ENCODE results near the gene ISLR2. TPM values are rescaled to one million over a fixed set of nuclear protein-coding genes. Genes with fewer than 3 reads are reported as not detected.

ISLR2 gene
- total RNA-seq, 2 donors from 2014 or later = 0.27 TPM

- no peak overlapping the region for H3K9ac ChIP-seq (ENCODE audit: low read depth in 2 of 2, low read length in 2 of 2)
- intact Hi-C loops (cut with DNase I) = no loop called here
- no peaks in the 10 kb centered on the region for H3K9me3 ChIP-seq
- H3K4me1 ChIP-seq = no peaks in the 10 kb centered on the region
- H3K36me3 ChIP-seq = no peaks in the 10 kb centered on the region
- H3K4me3 ChIP-seq = no peak overlapping the region
- TF ChIP-seq, protein P1, sequence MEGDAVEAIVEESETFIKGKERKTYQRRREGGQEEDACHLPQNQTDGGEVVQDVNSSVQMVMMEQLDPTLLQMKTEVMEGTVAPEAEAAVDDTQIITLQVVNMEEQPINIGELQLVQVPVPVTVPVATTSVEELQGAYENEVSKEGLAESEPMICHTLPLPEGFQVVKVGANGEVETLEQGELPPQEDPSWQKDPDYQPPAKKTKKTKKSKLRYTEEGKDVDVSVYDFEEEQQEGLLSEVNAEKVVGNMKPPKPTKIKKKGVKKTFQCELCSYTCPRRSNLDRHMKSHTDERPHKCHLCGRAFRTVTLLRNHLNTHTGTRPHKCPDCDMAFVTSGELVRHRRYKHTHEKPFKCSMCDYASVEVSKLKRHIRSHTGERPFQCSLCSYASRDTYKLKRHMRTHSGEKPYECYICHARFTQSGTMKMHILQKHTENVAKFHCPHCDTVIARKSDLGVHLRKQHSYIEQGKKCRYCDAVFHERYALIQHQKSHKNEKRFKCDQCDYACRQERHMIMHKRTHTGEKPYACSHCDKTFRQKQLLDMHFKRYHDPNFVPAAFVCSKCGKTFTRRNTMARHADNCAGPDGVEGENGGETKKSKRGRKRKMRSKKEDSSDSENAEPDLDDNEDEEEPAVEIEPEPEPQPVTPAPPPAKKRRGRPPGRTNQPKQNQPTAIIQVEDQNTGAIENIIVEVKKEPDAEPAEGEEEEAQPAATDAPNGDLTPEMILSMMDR (IDR thresholded peaks at IDR 0.05) = no peak
- H3K27me3 ChIP-seq = peaks cover 5% of the 10 kb centered on the region
- H3K27ac ChIP-seq = no peak overlapping the region
- no peak for DNase-seq
These were observed 7.3 kb upstream of the ISLR2 start for GRCh38 chr15:74123131-74123429.

DNA sequence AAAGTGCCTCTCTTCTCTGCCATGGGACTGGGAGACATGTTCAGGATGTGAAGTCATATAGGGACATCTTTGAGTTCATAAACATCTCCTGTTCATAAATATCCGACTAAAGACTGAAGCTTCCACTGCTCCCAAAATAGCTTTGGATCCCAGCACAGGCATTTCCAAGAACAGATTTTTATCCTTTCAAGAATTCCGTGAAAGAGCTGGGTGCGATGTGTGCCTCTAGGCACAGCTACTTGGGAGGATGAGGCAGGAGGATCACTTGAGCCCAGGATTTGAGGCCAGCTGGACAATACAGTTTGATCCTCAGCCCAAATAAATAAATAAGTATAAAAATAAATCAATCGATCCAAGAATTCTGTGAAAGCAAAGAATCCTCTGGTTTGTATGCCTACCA, 6.7 kb upstream of the ISLR2 start:
- Histone ChIP-seq H3K36me3 (no peaks in the 10 kb centered on the region), H3K9me3 (no peaks in the 10 kb centered on the region), H3K27me3 (peaks cover 11% of the 10 kb centered on the region), H3K9ac (ENCODE audit: low read depth in 2 of 2, low read length in 2 of 2) (no peak overlapping the region), H3K4me1 (no peaks in the 10 kb centered on the region), H3K27ac (no peak overlapping the region), H3K4me3 (no peak overlapping the region)
- TF ChIP-seq, protein P1 (IDR thresholded peaks at IDR 0.05) = no peak
- no peak for DNase-seq
- intact Hi-C loops (cut with DNase I) = no loop called here

DNA sequence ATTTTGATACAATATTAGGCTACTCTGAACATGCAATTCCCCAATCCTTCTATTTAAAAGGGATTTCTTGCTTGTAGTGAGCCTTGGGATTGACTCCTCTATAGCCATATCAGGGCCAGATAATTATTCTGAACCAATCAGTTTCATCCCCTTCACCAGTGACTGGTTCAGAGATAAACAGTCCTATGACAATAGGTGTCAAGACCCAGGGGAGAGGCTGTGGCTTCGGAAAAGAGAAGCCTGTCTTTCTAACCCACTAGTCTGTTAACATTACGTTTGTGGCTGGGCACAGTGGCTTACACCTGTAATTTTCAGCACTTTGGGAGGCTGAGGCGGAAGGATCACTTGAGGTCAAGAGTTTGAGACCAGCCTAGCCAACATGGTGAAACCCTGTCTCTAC, 6.2 kb upstream of the ISLR2 start:
- intact Hi-C loops (cut with DNase I) = no loop called here
- H3K36me3 ChIP-seq = no peaks in the 10 kb centered on the region
- DNase-seq = no peak
- TF ChIP-seq, protein P1 (IDR thresholded peaks at IDR 0.05) = no peak
- H3K4me1 ChIP-seq = no peaks in the 10 kb centered on the region
- peaks cover 17% of the 10 kb centered on the region for H3K27me3 ChIP-seq
- H3K9me3 ChIP-seq = no peaks in the 10 kb centered on the region
- no peak overlapping the region for H3K27ac ChIP-seq
- H3K4me3 ChIP-seq = no peak overlapping the region
- no peak overlapping the region for H3K9ac ChIP-seq (ENCODE audit: low read depth in 2 of 2, low read length in 2 of 2)

GRCh38 chr15:74124759-74125158, 5.6 kb upstream of the ISLR2 start:
- DNase-seq = no peak
- H3K27me3 ChIP-seq = peaks cover 22% of the 10 kb centered on the region
- no peak overlapping the region for H3K27ac ChIP-seq
- no peaks in the 10 kb centered on the region for H3K9me3 ChIP-seq
- TF ChIP-seq, protein P1 (IDR thresholded peaks at IDR 0.05) = no peak
- no peaks in the 10 kb centered on the region for H3K4me1 ChIP-seq
- intact Hi-C loops (cut with DNase I) = loop anchor here (5.0 kb wide), 1 partner anchor 198 kb away; no protein-coding TSS in a partner anchor
- no peak overlapping the region for H3K9ac ChIP-seq (ENCODE audit: low read depth in 2 of 2, low read length in 2 of 2)
- no peaks in the 10 kb centered on the region for H3K36me3 ChIP-seq
- no peak overlapping the region for H3K4me3 ChIP-seq

GRCh38 chr15:74127255-74127953, 3.0 kb upstream of the ISLR2 start:
- H3K9ac ChIP-seq (ENCODE audit: low read depth in 2 of 2, low read length in 2 of 2) = no peak overlapping the region
- H3K4me1 ChIP-seq = no peaks in the 10 kb centered on the region
- H3K27me3 ChIP-seq = peaks cover 49% of the 10 kb centered on the region
- intact Hi-C loops (cut with DNase I) = loop anchor here (2.0 to 5.0 kb wide), 2 partner anchors 175 to 195 kb away; no protein-coding TSS in a partner anchor
- TF ChIP-seq, protein P1 (IDR thresholded peaks at IDR 0.05) = peak; percentile 95
- H3K27ac ChIP-seq = no peak overlapping the region
- peak; percentile 90 for DNase-seq
- no peaks in the 10 kb centered on the region for H3K9me3 ChIP-seq
- no peak overlapping the region for H3K4me3 ChIP-seq
- no peaks in the 10 kb centered on the region for H3K36me3 ChIP-seq

All from colonic mucosa (tissue), 4 donors.